H1 (cell line): Measurements from ENCODE around the gene MCM7. TPM values are rescaled to one million over a fixed set of nuclear protein-coding genes. Genes with fewer than 3 reads are reported as not detected.

Experiments used
- CTCF ChIA-PET: fragments of 300-600 bp; sonication (Branson Sonifier 250); formaldehyde crosslinking; loops from one replicate; lab custom pipeline; 2021; ENCODE audit not compliant: partially characterized antibody; lab: Charles Lee
- POLR2A ChIA-PET: fragments of 300-600 bp; sonication (Branson Sonifier 250); formaldehyde crosslinking; loops from one replicate; lab custom pipeline; 2021; ENCODE audit warnings: inconsistent platforms; ENCODE audit not compliant: partially characterized antibody; lab: Charles Lee
- DNase-seq, 2 experiments: peaks; one replicate each; pipeline versions ENCODE4 v3.0.0 to v3.0.0-alpha.2; 2010 to 2022; ENCODE audit warnings: low spot score in 2 of 2, low read depth in 1 of 2, mixed read lengths in 1 of 2
- FAIRE-seq: peaks from 2 replicates; lab custom pipeline; 2011; peaks lifted over from hg19 to GRCh38; lab: Jason Lieb, UNC
- H2AFZ ChIP-seq: 2 replicates; pipeline ENCODE4 v1.8.1; 2012; ENCODE audit warnings: low read length, inconsistent platforms
- H2AK5ac ChIP-seq: 2 replicates; pipeline ENCODE4 v1.6.1; 2013; ENCODE audit warnings: low read depth, low read length
- H2BK120ac ChIP-seq: replicated peaks from 2 replicates; pipeline ENCODE3; 2013; ENCODE audit warnings: low read depth, low read length, inconsistent platforms
- H2BK12ac ChIP-seq: 2 replicates; pipeline ENCODE4 v1.6.1; 2013; ENCODE audit warnings: low read depth, low read length
- H2BK15ac ChIP-seq: 2 replicates; pipeline ENCODE4 v1.6.1; 2013; ENCODE audit warnings: low read length
- H2BK20ac ChIP-seq: 2 replicates; pipeline ENCODE4 v1.6.1; 2013; ENCODE audit warnings: low read length
- H2BK5ac ChIP-seq: 2 replicates; pipeline ENCODE4 v1.6.1; 2013; ENCODE audit warnings: low read depth, low read length
- H3K14ac ChIP-seq: 2 replicates; pipeline ENCODE4 v1.6.1; 2013; ENCODE audit warnings: inconsistent platforms; ENCODE audit not compliant: insufficient read length
- H3K18ac ChIP-seq: 2 replicates; pipeline ENCODE4 v1.6.1; 2013; ENCODE audit warnings: low read length; ENCODE audit errors: extremely low read depth
- H3K23ac ChIP-seq: 2 replicates; pipeline ENCODE4 v1.6.1; 2013; ENCODE audit warnings: inconsistent platforms; ENCODE audit not compliant: insufficient read length
- H3K23me2 ChIP-seq: 2 replicates; pipeline ENCODE4 v1.6.1; 2013; ENCODE audit warnings: low read depth, low read length
- H3K27ac ChIP-seq: 2 replicates; pipeline ENCODE4 v1.6.1; 2011; ENCODE audit warnings: low read depth, low read length, inconsistent platforms
- H3K27me3 ChIP-seq, 4 experiments: replicated peaks in 1 of 4; 1 replicate in 1 of 4; 2 replicates in 3 of 4; pipeline versions ENCODE4 v1.6.1 to v1.8.1; 2011 to 2013; ENCODE audit warnings: low read length in 3 of 4, mild to moderate bottlenecking in 3 of 4, inconsistent platforms in 2 of 4, mixed read lengths in 2 of 4, moderate library complexity in 1 of 4; ENCODE audit not compliant: control insufficient read depth in 3 of 4, insufficient read depth in 3 of 4; ENCODE audit errors: extremely low read depth in 1 of 4
- H3K36me3 ChIP-seq, 4 experiments: 2 replicates each; pipeline versions ENCODE4 v1.6.1 to v1.8.1; 2011 to 2013; ENCODE audit warnings: mild to moderate bottlenecking in 4 of 4, low read length in 3 of 4, moderate library complexity in 2 of 4, control low read depth in 1 of 4, inconsistent platforms in 1 of 4; ENCODE audit not compliant: insufficient read depth in 4 of 4, control insufficient read depth in 2 of 4
- H3K4ac ChIP-seq: replicated peaks from 2 replicates; pipeline ENCODE3; 2013; ENCODE audit warnings: low read length, low read depth, mixed read lengths, inconsistent platforms; ENCODE audit not compliant: insufficient read length
- H3K4me1 ChIP-seq, 4 experiments: replicated peaks in 1 of 4; 1 replicate in 1 of 4; 2 replicates in 3 of 4; pipeline versions ENCODE4 v1.6.1 to v1.8.1; 2011 to 2013; ENCODE audit warnings: low read length in 3 of 4, inconsistent platforms in 2 of 4, mixed read lengths in 1 of 4; ENCODE audit not compliant: insufficient read depth in 4 of 4, control insufficient read depth in 3 of 4
- H3K4me2 ChIP-seq, 2 experiments: 2 replicates each; pipeline versions ENCODE4 v1.6.1 to v1.8.1; 2011 to 2013; ENCODE audit warnings: low read depth in 2 of 2, low read length in 2 of 2, control low read depth in 1 of 2, inconsistent platforms in 1 of 2, mild to moderate bottlenecking in 1 of 2; ENCODE audit not compliant: insufficient read depth in 1 of 2
- H3K4me3 ChIP-seq, 4 experiments: fragments of 200-600, 300-600 bp in 1 of 4; sonication (generic), shearing (Covaris generic), sonication (Bioruptor Twin) in 1 of 4; 2 replicates each; pipeline versions ENCODE4 v1.5.1 to v1.8.1; 2011 to 2016; ENCODE audit warnings: low read length in 4 of 4, low read depth in 3 of 4, control low read depth in 2 of 4, inconsistent platforms in 2 of 4, mild to moderate bottlenecking in 2 of 4, mixed read lengths in 1 of 4, moderate library complexity in 1 of 4; ENCODE audit not compliant: insufficient read depth in 2 of 4; ENCODE audit errors: extremely low read depth in 1 of 4
- H3K56ac ChIP-seq: replicated peaks from 2 replicates; pipeline ENCODE3; 2013; ENCODE audit warnings: low read depth, mild to moderate bottlenecking, mixed read lengths, low read length, inconsistent platforms; ENCODE audit not compliant: insufficient read length
- H3K79me1 ChIP-seq: 2 replicates; pipeline ENCODE4 v1.6.1; 2013; ENCODE audit warnings: low read depth, low read length, control low read depth
- H3K79me2 ChIP-seq, 2 experiments: 2 replicates each; pipeline versions ENCODE4 v1.6.1 to v1.8.1; 2012 to 2013; ENCODE audit warnings: low read length in 2 of 2, mild to moderate bottlenecking in 2 of 2, inconsistent platforms in 1 of 2; ENCODE audit not compliant: insufficient read depth in 2 of 2, control insufficient read depth in 1 of 2
- H3K9ac ChIP-seq, 4 experiments: replicated peaks in 1 of 4; 1 replicate in 1 of 4; 2 replicates in 3 of 4; pipeline versions ENCODE4 v1.6.1 to v1.8.1; 2011 to 2013; ENCODE audit warnings: low read depth in 3 of 4, low read length in 3 of 4, control low read depth in 2 of 4, mild to moderate bottlenecking in 2 of 4, moderate library complexity in 2 of 4, inconsistent platforms in 1 of 4; ENCODE audit errors: extremely low read depth in 1 of 4
- H3K9me3 ChIP-seq, 2 experiments: 2 replicates each; pipeline versions ENCODE4 v1.6.1 to v1.8.1; 2012 to 2013; ENCODE audit warnings: mild to moderate bottlenecking in 2 of 2, moderate library complexity in 2 of 2, control low read depth in 1 of 2, inconsistent platforms in 1 of 2, low read depth in 1 of 2, low read length in 1 of 2, mixed read lengths in 1 of 2; ENCODE audit not compliant: insufficient read depth in 2 of 2
- H4K20me1 ChIP-seq, 2 experiments: replicated peaks in 1 of 2; 2 replicates each; pipeline versions ENCODE3 to v1.8.1; 2011 to 2013; ENCODE audit warnings: inconsistent platforms in 2 of 2, low read length in 2 of 2, mild to moderate bottlenecking in 1 of 2; ENCODE audit not compliant: insufficient read depth in 2 of 2, control insufficient read depth in 1 of 2
- H4K5ac ChIP-seq: 2 replicates; pipeline ENCODE4 v1.6.1; 2013; ENCODE audit warnings: low read length, low read depth, mixed read lengths, inconsistent platforms; ENCODE audit not compliant: insufficient read length
- H4K8ac ChIP-seq: 2 replicates; pipeline ENCODE4 v1.8.0; 2013; ENCODE audit warnings: mild to moderate bottlenecking, moderate library complexity, low read length, inconsistent platforms; ENCODE audit not compliant: insufficient read depth; ENCODE audit errors: extremely low read depth
- H4K91ac ChIP-seq: replicated peaks from 2 replicates; pipeline ENCODE3; 2013; ENCODE audit warnings: low read length, mixed read lengths, inconsistent platforms; ENCODE audit not compliant: insufficient read length
- KDM5A ChIP-seq: fragments of 200-600 bp; IDR thresholded peaks from 2 replicates; pipeline ENCODE4 v1.7.1; 2012; ENCODE audit warnings: mild to moderate bottlenecking, low read length, inconsistent platforms, mixed read lengths
- POLR2A ChIP-seq, 2 experiments: IDR thresholded peaks; 1 replicate in 1 of 2; 2 replicates in 1 of 2; pipeline ENCODE4 v1.6.1; 2011; ENCODE audit warnings: low read depth in 2 of 2, low read length in 2 of 2, mild to moderate bottlenecking in 2 of 2; ENCODE audit errors: control extremely low read depth in 1 of 2
- WGBS, 2 experiments: shearing (Covaris generic) in 1 of 2; methylation state at CpG; one replicate each; pipeline versions ENCODE4 v1.1.6 to v1.1.7; 2013 to 2015; ENCODE audit warnings: low lambda C conversion rate in 2 of 2, mixed read lengths in 2 of 2, inconsistent platforms in 1 of 2, low coverage in 1 of 2, missing lambda C conversion rate in 1 of 2; ENCODE audit not compliant: insufficient replicate concordance in 2 of 2, insufficient coverage in 1 of 2, insufficient read length in 1 of 2; ENCODE audit errors: extremely low coverage in 1 of 2, missing lambda C conversion rate in 1 of 2; 5-methylcytosine and 5-hydroxymethylcytosine counted together
- polyA plus RNA-seq, 7 experiments: library from polyadenylated mRNA; depleted of rRNA in 3 of 7; stranded (reverse) in 5 of 7; unstranded in 2 of 7; fragments of >200 nt in 5 of 7; fragments of 200-250 nt in 2 of 7; gene quantifications; 1 replicate in 5 of 7; 2 replicates in 1 of 7; 4 replicates in 1 of 7; pipeline versions ENCODE4 v1.2.1 to v1.2.3, GENCODE V29; 2011 to 2013; ENCODE audit warnings: missing spikeins in 2 of 7, mixed read lengths in 2 of 7
- total RNA-seq: library from RNA; stranded (reverse); fragmentation: NEBNext Ultra II Directional; extraction: Animal tissue kit (Norgen Biotek cat#: 25700); gene quantifications from 2 replicates; pipeline ENCODE4 v1.2.1, GENCODE V29; 2021

The MCM7 gene
- total and polyA plus RNA-seq, 2 of the 8 experiments (the other 6 are each of a cell fraction or from before 2014, with no cell fraction given) = 313 to 344 TPM

DNA sequence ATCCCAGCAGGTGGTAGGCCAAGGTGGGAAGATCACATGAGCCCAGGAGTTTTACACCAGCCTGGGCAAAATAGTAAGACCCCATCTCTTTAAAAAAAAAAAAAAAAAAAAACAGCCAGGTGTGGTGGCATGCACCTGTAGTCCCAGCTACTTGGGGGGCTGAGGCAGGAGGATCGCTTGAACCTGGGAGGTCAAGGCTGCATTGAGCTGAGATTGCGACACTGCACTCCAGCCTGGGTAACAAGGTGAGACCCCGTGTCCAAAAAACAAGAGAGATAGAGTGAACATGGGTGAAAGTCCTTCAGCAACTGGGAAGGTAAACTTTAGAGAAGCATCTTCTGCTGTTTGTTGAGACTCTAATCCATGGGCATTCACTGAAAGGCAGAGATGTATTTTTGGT lies 41.3 kb upstream of the MCM7 start:
- Histone ChIP-seq H3K4me3 (no peak overlapping the region), H3K9me3 (no peaks in the 10 kb centered on the region), H2AK5ac (no peak overlapping the region), H3K23ac (no peak overlapping the region), H2BK20ac (no peak overlapping the region), H3K79me2 (no peaks in the 10 kb centered on the region), H3K9ac (no peak overlapping the region)
- WGBS, 2 experiments = 86% methylated on average over 3 of the region's 3 CpGs; no CpG with 5 or more reads in 1 of the 2 experiments
- TF ChIP-seq POLR2A (IDR thresholded peaks at IDR 0.05; ENCODE audit: control extremely low read depth in 1 of 2, low read depth in 2 of 2, low read length in 2 of 2) (no peak), KDM5A (no peak)
- TF ChIP-seq, all 59 proteins: peak for 0
- H3K27ac ChIP-seq = no peak overlapping the region
- no peak overlapping the region for H3K18ac ChIP-seq
- no peaks in the 10 kb centered on the region for H3K23me2 ChIP-seq
- H2BK15ac ChIP-seq = no peak overlapping the region
- POLR2A ChIA-PET = interaction anchor here (0.6 to 1.3 kb wide), 4 partner anchors 10 to 658 kb away, joined by 3 to 9 read pairs (median 3); partner anchors contain the start of genes AP4M1 and MCM7
- H4K20me1 ChIP-seq = no peaks in the 10 kb centered on the region
- H4K91ac ChIP-seq = no peak overlapping the region
- H3K27me3 ChIP-seq = no peaks in the 10 kb centered on the region
- no peak overlapping the region for H3K4me2 ChIP-seq
- no peak overlapping the region for H3K56ac ChIP-seq
- H2BK12ac ChIP-seq = no peak overlapping the region
- CTCF ChIA-PET = interaction anchor here (0.5 to 10.2 kb wide), 5 partner anchors 9 to 1397 kb away, joined by 3 to 108 read pairs (median 3); no protein-coding TSS in a partner anchor
- H4K5ac ChIP-seq = no peak overlapping the region
- H3K14ac ChIP-seq = no peak overlapping the region
- no peak overlapping the region for H2AFZ ChIP-seq
- H2BK120ac ChIP-seq = no peak overlapping the region
- H3K4me1 ChIP-seq = peaks cover 0 to 2% (median 0%) of the 10 kb centered on the region in 4 experiments; a peak in 1 of 7 replicates
- DNase-seq (no peak), FAIRE-seq (no peak)
- H4K8ac ChIP-seq = no peak overlapping the region
- no peaks in the 10 kb centered on the region for H3K36me3 ChIP-seq
- no peaks in the 10 kb centered on the region for H3K79me1 ChIP-seq
- no peak overlapping the region for H3K4ac ChIP-seq
- no peak overlapping the region for H2BK5ac ChIP-seq
